DMS53 treated with DMSO at 0.1 percent for 48 hours (cell line): Measurements from ENCODE around the gene ADH5.
"Not testable (repeated sequence)": the region's sequence is repeated elsewhere in the genome, so short reads cannot be mapped to it uniquely, and the experiment has no call there.

ENCODE experiments used
- DNase-seq: peaks from one replicate; lab custom pipeline; 2025; ENCODE audit not compliant: unreplicated experiment; lab: John Stamatoyannopoulos, UW

Gene ADH5

DNA sequence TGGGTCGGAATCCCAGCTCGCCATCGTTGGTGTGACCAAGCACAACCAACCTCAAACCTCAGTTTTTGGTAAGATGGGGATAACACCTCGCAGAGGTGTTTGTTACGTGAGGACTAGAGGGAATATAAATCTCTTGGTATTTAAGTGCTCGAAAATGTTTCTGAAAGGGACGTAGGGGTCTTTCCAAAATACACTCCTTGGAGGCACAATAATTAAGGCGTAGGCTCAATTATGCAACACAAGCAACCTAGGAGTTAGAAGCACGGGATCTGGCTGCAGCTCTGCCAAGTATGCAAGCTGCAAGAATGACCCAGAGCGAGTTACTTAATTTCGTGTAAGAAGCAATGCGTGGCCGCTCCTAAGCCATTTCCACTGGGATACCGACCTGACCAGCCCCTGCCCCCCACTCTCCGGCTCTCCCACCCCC lies 552 bp downstream of the ADH5 start:
- peak; percentile 9 for DNase-seq

DNA sequence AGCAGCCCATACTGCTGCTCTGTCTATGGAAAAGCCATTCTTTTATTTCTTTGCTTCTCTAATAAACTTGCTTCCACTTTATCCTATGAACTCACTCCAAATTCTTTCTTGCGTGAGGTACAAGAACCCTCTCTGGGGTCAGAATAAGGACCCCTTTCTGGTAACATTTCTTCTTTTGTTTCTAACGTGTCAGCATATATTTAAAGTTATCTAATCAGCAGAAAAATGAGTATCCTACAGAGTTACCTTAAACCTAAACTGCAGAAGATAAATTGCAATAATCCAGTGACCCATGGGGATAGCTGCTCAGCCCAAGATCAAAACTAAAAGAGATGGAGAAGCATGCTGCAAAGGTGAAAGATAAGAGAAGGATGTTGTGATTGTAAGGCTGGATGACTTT lies 4.0 kb downstream of the ADH5 start:
- no peak for DNase-seq

DNA sequence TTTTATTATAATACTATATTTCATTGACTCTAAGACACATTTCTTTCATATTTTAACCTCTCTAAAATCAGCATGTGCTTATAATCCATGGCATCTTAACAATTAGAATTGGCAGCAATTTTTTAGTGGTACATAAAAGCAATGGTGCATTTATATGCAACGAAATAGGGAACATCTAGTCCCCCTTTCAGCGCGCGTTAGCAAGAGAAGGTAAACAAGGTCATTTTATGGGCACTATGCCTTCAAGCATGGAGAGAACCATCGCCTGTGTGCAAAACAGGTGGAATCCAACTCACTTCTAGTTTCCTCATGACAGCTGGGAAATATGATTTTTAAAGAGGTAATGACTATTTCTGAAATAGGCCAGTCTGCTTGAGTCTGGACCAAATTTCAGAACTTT lies 6.4 kb downstream of the ADH5 start:
- no peak for DNase-seq

DNA sequence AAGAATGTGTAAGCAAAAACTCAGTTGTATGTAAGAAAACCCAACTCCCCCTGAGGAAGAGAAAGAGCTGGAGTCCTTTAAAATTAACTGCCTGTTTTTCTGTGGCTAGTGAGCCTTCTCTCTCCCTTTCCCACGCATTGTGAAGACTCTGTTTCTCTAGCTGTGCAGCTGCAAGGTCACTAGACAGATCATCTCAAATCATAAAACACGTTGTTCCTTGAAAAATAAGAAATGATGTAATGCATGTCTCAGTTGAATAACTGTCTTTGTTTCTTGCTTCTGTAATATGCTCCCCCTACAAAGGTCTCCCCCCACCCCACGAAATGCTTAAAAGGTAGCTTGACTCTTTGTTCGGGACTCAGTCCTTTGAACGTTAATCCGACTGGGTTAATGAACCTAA lies 7.7 kb downstream of the ADH5 start:
- not testable (repeated sequence) for DNase-seq

DNA sequence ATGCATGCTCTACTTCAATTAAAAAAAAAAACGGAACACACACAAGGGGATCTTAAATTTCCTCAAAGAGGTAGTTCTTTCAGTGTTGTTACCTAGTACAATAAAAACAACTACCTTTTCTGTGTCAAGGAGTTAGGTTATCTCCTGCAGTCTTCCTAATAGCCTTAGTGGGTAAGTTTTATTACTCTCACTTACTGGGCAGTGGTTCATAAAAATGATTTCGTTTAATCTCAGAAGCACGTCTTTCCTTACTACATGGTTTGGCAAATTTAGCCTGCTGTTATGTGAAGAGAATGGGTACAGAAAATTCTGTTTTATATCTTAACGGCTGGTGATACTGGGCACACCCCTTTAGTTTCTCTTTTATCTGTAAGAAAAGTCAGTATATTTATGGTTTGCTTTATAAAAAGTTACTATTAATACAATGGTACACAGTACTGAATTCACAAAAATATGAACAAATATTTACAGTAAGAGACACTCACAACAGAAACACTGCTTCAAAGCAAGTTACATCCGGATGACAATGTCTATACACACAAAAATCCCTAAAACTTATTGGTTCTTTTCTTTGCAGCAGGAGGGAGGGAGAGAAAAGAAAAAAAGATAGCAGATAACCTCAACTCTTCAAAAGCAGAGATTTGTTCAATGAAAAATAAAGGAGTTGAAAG lies 8.8 kb downstream of the ADH5 start:
- DNase-seq: no peak

DNA sequence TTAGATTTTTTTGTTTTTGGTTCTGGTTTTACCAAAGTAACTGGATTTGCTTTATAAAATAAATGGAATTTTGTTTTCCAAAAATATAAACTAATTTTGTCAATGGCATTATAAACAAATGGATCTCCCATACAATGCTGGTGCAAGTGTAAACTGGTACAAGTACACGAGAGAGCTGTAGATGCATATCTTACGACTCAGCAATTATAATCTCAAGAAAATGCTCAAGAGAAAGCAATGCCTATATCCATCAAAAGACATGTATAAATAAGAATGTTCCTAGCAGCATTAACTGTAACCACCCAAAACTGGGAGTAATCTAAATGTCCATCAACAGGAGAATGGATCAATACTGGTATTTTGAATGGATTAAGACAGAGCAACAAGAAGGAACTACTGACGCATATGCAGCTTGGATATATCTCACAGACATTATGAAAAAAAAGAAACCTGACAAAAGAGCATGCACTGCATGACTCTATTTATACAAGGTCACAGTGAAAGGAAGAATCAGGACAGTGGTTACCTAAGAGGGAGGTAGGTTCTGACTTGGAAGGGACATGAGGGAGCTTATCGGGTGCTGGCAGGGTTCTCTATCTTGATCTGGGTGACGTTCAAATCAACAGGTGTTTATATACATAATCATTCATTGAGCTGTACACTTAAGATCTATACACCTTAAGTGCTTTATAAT lies 9.5 kb downstream of the ADH5 start:
- DNase-seq: no peak

DNA sequence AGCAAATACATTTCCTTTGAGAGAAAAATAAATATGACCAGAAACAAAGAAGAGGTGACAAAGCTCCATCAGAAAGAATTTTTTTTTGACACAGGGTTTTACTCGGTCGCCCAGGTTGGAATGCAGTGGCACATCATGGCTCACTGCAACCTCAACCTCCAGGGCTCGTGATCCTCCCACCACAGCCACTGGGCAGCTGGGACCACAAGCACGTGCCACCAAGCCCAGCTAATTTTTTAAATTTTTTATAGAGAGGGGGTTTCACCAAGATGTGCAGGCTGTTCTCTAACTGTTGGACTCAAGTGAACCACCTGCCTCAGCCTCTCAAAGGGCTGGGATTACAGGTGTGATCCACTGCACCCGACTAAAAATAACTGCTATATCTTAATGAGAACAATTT lies 10.3 kb downstream of the ADH5 start:
- no peak for DNase-seq

- DNase-seq: no peak
Measured at GRCh38 chr4:99077177-99077576, 11.4 kb downstream of the ADH5 start.

DNA sequence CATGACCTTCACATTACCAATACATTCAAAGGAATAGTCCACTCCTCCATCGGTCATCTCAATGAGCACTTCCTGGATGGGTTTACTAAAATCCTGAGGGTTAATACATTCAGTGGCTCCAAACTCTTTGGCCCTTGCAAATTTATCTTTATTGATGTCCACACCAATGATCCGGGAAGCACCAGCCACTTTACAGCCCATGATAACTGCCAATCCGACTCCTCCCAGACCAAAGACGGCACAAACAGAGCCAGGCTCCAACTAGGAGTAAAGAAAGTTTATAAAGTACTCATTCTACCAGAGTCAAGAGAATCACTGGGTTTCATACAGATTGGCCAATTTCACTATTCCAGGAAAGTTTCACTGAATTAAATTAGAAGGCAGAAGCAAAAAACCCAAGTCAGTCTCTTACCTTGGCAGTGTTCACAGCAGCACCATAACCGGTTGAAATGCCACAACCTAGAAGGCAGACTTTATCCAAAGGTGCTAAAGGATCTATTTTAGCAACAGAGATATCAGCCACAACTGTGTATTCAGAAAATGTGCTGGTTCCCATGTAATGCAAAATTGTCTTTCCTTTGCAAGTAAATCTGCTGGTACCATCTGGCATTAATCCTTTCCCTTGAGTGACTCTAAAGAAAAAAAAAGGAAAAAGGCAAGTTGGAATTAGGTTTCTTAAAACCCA lies 12.2 kb downstream of the ADH5 start:
- no peak for DNase-seq

DNA sequence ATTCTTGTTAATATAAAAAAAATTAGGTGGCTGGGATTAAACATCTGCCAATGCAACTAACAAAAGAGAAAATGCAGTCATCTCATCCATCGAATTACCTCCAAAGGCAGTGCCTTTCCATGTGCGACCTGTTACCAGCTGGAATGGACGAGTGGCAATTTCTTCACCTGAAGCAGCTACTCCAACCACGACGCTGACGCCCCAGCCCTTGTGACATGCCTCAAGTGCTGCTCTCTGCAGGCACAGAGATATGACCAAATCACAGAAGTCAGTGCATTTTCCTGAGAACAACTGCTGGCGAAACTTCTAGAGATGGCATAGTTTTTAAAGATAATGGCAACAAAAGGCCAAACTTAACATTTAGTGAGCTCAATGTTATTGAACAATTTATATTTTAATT lies 13.8 kb downstream of the ADH5 start:
- DNase-seq: no peak

- DNase-seq: no peak
Measured at GRCh38 chr4:99071159-99071558, 17.4 kb downstream of the ADH5 start.

DNA sequence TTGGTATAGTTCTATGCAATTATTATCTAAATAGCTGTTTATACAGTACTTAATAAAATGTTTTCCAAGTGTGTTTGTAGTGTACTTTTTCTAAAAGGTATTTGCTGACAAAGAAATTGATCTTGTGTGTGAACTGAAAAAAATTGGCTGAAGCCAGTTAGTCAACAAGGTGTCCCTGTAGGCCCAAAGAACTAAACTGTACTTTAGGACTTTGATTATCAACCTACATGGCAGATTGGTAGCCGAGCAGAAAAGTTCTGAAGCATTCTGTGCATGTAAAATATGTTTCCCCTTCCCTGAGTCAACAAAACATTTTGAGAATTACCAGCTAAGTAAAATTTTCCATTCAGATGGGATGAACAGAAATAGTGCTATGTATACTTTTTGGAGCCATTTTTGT lies 21.0 kb downstream of the ADH5 start:
- no peak for DNase-seq

GRCh38 chr4:99065521-99065920 lies 23.1 kb downstream of the ADH5 start:
- not testable (repeated sequence) for DNase-seq

DNA sequence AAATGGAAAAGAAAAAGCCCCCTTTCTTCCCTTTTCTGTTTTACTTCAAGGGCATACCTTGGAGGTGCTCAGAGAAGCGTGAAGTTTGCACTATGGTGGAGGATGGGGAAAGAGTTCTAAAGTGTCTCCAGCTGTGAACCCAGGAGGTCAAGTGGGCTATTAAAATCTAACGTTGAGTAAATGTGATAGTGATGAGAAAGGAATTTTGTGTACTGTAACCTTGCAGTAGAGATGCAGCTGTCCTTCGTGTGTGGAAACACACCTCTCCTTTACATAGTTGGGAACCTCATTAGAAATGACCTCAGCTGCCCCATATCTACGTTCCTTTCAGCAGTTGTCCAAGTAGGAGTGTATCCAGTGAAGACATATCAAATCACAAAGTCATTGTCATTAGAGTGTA lies 26.5 kb downstream of the ADH5 start:
- peak; percentile 12 for DNase-seq

- no peak for DNase-seq
Measured at GRCh38 chr4:99061048-99061700, 27.4 kb downstream of the ADH5 start.

DNA sequence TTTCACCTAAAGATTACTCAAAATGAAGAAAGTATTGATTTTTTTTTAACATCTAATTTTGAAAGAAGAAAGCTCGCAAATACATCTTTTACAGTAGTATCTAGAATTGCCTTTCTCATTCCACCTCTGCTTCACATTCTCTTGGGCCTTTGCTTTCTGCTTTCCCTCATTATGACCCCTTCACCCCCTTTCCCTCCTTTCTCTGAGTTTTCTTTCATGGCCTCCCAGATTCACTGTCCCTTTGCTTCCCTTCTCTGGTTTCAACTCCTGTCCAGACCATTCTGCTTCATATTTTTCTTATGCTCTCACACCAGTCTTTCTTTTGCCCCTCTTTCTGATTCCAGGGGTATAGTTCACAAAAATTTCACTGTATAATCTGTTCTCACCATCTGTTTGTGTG lies 29.0 kb downstream of the ADH5 start:
- DNase-seq: no peak

GRCh38 chr4:99058228-99058627 lies 30.4 kb downstream of the ADH5 start:
- no peak for DNase-seq

- DNase-seq: no peak
Measured at GRCh38 chr4:99054428-99054994, 34.1 kb downstream of the ADH5 start.

DNA sequence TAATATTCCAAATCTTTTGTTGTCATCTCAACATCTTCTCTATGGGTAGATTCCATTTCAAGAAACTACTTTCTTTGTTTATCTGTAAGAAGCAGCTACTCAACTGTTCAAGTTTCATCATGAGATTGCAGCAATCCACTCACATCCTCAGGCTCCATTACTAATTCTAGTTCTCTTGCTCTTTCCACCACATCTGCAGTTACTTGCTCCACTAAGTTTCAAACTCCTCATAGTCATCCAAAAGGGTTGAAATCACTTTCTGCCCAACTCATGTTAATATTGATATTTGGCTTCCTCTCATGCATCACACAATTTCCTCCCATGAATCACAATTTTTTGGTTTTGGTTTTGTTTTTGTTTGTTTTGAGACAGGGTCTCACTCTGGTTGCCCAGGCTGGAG lies 35.7 kb downstream of the ADH5 start:
- no peak for DNase-seq

DNA sequence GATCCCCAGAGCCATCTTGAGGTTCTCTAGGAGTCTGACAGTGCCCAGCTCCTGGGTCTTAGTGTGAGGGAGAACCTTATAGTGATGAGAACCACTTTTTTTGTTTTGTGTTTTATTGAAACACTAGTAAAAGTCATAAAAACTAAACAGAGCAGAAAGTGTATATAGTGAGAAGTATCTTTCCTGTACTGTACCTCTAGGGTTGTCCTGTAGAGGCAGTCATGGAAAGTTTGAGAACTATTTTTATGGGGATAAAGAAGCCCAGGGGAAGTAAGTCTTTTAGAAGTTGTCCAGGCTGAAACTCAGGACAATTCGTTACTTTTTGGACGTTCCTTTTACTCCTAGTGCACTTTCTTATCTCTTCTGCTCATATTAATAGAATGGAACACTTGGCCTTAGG lies 40.9 kb downstream of the ADH5 start:
- no peak for DNase-seq

- DNase-seq: no peak
Measured at GRCh38 chr4:99043346-99043745, 45.2 kb downstream of the ADH5 start.
